SIG-M5 treated with dmso at 0.1 percent for 504 hours (cell line): ENCODE results near the gene MEIKIN.

ENCODE experiments used
- DNase-seq: peaks from one replicate; lab custom pipeline; 2025; ENCODE audit not compliant: unreplicated experiment; lab: John Stamatoyannopoulos, UW

Gene MEIKIN

DNA sequence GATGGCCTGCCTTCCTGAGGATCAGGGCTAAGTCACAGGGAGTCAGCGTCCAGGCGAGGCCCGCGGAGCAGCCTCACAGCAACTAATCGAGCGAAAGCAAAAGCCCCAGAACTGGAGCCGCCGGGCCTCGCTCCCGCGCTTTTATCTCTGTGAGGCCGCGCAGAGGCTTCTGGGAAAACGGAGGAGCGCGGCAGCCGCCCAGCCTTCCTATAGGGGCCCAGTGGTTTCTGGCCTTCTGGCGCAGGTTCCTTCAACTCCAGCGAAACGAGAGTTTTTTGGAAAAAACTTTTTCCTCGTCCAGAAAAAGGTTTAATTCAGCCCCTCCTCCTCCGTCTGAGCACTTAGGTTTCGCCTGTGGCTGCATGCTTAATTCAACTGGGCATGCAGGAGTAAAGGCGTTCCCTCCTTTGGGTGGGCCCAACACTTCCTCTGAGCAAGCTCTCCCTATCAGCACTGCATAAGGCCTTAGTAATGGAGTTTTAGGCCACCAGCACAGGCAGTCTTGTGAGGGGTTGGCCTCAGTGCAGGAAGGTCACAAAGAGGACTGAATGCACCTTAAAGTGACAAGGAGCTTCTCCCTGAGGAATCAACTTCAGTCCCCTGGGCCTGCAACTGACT, at the start of gene MEIKIN:
Gene MEIKIN, minus strand, starts transcription at position 113 of the 618 bp plus-strand sequence. CDS start 158 bp downstream, outside the sequence.
- DNase-seq, result no peak

DNA sequence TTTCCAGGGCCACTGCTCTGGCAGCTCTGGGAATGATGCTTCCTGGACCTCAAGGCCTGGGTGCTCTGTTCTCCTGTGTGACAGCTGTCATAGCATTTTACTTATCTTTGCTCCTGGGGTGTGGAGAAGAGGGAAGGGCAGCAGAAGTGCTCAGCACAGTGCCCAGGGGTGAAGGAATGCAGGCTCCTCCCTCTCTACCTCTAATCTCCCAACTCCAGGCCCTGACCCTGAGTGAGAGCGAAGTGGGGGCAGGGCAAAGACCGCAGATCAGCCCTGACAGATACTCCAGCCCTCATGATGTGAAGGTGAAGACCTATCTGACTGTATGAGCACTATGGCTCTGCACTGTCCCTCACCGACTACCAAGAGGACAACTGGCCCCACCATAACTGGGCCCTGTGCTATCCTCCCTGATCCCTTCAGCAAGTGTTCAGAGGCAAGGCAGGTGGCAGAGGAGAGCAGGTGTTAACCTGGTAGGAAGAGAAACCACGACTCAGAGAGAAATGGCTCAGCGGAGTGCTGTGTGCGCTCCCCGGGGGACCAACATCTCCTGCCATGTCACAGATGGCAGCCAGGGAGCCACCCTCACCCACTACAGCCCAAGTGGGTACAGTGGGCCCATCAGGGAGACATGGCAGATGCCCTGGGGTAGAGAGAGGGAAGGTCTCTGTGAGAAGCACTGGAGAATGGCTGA, 49.2 kb upstream of the MEIKIN start:
- no peak for DNase-seq

GRCh38 chr5:131994090-131994489, 48.6 kb upstream of the MEIKIN start:
- DNase-seq, result no peak

DNA sequence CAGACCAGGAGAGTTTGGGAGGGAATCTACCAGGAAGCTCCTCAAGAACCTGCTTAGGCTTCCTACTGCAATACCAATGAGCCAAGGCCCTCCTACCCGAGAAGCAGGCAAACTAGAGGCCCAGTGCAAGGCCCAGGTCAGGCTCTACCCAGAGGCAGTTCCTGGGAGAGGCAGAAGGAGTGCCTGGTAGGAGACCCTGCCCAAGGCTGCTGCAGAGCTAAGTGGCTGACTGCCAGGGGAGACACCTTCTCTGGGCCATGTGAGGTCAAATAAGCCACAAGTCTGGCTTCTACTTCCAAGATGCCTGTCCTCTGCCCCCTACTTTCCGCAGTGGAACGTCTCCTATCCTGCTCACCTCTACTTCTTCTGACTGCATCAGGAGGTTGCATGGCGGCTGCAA, 48.2 kb upstream of the MEIKIN start:
- DNase-seq, result no peak

- DNase-seq, result no peak
Measured at GRCh38 chr5:131992370-131992769, 46.9 kb upstream of the MEIKIN start.

DNA sequence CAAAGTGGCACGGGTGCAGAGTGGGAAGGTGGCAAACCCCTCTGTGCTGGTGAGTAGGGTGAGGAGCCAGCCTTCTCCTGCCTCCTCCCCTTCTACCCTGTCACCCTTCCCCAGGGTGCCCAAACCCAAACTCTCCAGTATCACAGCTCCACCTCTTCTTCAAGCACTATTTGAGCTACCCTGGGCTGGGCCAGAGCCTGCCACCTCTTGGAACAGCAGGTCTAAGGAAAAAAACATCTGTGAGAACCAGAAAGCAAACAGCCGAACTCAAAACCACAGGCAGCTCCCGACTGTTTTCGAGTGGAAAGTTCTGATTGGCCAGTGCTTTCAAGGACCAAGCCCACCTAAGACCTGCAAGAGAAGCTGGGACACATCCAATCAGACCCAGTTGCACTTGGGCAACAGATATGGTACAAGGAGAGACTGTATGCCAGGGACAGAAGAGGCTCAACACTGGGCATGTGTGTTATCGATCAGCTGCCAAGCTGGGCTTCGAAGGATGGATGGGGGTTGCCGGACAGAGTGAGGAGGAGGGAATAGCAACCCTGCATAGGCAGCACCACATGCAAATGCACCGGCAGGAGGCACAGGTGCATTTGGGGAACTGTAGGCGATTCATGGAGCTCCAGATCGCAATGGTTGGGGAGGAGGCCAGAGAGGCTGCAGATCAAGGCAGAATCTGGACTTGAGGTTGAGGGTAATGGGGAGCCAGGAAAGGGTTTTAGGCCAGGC, 46.3 kb upstream of the MEIKIN start:
- no peak for DNase-seq

GRCh38 chr5:131990716-131991115, 45.3 kb upstream of the MEIKIN start:
- no peak for DNase-seq

DNA sequence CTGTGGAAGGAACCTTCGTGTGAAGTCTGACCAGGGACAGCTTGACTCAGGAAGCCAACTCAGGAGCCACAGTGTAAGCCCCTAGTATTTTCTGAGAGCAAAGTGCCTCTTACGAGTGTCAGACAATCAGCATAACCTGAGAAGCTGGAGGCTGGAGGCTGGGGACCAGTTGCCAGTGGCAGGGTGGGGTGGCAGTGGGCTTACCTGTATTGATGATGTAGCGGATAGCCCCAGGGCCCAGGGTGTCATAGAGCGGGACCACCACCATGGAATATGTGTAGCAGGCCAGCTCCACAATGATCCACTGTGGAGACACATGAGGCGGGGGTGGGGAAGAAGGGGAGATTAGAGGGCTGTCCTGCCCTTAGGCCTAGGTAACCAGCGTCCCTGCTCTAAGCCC, 43.1 kb upstream of the MEIKIN start:
- DNase-seq, result no peak

- DNase-seq, result no peak
Measured at GRCh38 chr5:131987251-131987650, 41.8 kb upstream of the MEIKIN start.

DNA sequence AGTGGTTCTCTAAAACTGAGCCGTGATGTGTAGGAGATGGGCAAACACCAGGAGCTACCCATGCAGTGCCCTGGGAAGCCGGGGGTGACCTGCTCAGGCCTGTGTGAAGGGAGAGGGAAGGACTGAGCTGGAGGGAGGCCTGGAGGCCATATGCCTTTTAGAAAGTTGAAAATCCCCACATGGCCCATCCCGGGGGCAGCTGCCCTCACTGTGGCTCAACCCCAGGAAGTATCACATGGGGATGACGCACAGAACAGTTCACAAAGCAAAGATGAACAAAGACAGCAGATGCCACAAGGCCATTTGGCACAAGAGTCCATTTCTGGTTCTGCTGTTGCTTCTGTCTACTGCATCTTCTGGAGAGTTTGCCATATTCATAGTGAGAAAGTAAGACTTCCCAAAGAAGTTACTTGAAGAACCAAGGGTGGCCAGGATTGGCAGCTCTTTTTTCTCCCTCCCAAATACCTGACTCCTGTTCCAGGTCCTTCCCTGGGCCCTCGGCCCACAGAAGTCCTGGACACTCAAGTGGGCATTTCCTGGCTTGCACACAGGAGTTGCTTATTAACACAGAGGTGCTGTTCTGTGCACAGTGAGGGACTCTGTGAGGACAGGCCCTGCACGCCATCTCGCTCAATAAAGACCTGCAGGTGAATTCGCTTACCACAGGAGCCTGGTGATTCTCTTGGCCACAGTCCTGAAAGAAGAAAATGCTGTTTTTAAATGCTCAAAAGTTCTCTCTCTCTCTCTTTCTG, 40.9 kb upstream of the MEIKIN start:
- no peak for DNase-seq

GRCh38 chr5:131984956-131985665, 39.6 kb upstream of the MEIKIN start:
- no peak for DNase-seq

GRCh38 chr5:131983244-131983771, 37.8 kb upstream of the MEIKIN start:
- DNase-seq, result no peak

- no peak for DNase-seq
Measured at GRCh38 chr5:131981516-131981915, 36.1 kb upstream of the MEIKIN start.

DNA sequence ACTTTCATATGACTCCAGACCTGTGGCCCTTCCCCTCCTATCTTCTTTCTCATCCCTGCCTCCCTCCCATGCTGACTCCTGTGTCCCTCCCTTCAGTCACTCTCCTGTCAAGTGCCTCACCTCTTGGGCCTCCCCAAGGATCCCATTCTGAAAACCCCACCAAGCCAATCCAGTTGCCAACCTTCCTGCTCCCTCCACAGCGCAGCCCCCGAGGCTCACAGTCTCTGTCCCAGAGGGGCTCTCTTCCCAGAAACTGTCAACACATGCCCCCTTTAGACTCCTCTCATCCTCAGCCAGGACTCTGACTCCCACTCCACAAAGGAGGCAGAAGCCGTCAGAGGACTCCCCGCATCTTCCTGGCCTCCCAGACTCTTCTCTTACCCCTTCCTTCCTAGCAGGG, 35.2 kb upstream of the MEIKIN start:
- no peak for DNase-seq

GRCh38 chr5:131979816-131980215, 34.4 kb upstream of the MEIKIN start:
- no peak for DNase-seq

- no peak for DNase-seq
Measured at GRCh38 chr5:131977212-131977604, 31.7 kb upstream of the MEIKIN start.

DNA sequence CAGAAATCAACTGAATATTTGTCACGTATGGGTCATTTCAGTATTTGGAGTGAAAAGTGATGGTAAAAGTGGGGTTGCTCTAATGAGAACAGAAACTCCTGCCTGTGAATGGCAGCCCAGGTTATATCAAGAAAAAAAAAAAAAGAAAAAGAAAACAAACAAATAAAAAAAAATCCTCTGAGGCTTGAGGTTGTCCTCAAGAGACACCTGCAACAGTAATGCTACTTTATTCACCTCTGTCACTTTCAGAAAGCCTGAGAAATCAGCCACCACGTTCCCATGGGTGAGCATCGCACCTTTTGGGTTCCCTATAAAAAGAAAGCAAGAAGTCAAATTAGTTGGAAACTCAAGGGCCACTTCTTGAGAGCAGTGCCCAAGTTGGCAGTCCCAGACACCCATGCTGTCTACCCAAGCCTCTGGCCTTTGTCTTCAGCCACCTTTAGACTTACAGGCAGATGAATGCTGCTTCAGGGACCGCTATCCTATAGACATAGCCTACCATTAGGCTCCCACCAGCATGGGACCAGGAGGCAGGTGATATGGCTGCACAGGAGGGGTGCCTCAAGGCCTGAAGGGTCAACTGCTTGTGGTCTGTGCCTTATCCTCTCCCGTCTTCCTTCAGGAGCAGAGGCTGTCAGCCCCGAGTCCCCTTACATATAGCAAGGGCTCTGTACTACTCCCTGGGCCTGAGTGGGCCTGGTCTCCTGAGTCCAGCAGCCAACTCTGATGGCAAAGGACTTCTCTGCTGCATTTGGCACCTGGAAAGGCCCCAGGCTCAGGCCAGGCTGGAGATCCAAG, 31.1 kb upstream of the MEIKIN start:
- DNase-seq, result no peak

GRCh38 chr5:131974956-131975726, 29.7 kb upstream of the MEIKIN start:
- no peak for DNase-seq

- DNase-seq, result no peak
Measured at GRCh38 chr5:131974622-131974955, 29.1 kb upstream of the MEIKIN start.
